Measurements from ENCODE around the gene DMD.

DNA sequence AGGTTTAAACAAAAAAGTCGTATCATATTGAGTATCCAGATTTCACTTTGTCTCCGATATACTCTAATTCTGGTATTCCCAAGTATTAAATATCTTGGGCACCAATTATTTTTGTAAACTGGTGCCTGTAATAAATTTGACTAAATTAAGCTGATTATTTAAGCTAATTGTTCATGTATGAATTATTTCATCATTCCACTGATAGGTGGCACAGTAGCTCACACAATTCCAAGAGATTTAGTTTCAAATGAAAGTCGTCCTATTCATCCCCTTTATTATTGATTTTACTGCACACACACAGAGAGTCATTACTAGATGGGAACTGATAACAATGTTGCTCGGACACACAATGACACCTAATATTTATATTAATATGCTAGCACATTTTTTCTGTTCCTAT, 432.4 kb downstream of the DMD start:
- no peak for TF ChIP-seq CTCF (IDR thresholded peaks at IDR 0.05)
- no peak for TF ChIP-seq EZH2 (IDR thresholded peaks at IDR 0.05)
- TF ChIP-seq EZH2phosphoT487 (IDR thresholded peaks at IDR 0.05), result no peak

Data from neural progenitor cell (in vitro differentiated cells).